ENCODE data around the gene ADAMTS2.

ADAMTS2 gene

DNA sequence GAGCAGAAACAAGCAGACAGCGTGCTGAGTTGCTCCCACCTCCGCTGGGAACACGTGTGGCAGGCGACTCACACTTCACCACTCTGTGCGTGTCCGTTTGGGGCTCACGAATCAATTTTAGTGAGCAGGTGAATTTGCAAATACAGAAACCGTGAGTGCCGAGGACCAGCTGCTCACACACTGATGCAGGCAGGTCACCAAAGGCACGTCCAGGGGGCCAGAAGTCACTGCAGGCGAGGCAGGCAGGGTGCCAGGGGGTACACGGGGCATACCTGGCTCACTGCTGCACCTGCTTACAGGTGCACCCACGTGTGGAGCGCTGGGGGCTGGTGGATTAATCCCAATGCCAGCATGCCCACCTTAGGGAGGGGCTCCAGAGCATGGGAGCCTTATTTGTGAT, 216.3 kb downstream of the ADAMTS2 start:
- Histone ChIP-seq H3K4me3 (ENCODE audit: low read depth, low read length) (no peak overlapping the region), H3K4me2 (ENCODE audit: low read length) (no peak overlapping the region), H3K4me1 (no peaks in the 10 kb centered on the region), H2AFZ (no peak overlapping the region), H3K9ac (no peak overlapping the region), H3K9me3 (ENCODE audit: control insufficient read depth, low read length) (no peaks in the 10 kb centered on the region), H3K27me3 (ENCODE audit: control insufficient read depth, insufficient read depth, low read length) (no peaks in the 10 kb centered on the region), H3K27ac (no peak overlapping the region), H3K36me3 (ENCODE audit: control insufficient read depth, insufficient read depth, low read length) (no peaks in the 10 kb centered on the region), H3K79me2 (no peaks in the 10 kb centered on the region)
- TF ChIP-seq, protein P1, sequence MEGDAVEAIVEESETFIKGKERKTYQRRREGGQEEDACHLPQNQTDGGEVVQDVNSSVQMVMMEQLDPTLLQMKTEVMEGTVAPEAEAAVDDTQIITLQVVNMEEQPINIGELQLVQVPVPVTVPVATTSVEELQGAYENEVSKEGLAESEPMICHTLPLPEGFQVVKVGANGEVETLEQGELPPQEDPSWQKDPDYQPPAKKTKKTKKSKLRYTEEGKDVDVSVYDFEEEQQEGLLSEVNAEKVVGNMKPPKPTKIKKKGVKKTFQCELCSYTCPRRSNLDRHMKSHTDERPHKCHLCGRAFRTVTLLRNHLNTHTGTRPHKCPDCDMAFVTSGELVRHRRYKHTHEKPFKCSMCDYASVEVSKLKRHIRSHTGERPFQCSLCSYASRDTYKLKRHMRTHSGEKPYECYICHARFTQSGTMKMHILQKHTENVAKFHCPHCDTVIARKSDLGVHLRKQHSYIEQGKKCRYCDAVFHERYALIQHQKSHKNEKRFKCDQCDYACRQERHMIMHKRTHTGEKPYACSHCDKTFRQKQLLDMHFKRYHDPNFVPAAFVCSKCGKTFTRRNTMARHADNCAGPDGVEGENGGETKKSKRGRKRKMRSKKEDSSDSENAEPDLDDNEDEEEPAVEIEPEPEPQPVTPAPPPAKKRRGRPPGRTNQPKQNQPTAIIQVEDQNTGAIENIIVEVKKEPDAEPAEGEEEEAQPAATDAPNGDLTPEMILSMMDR (IDR thresholded peaks at IDR 0.05), result no peak

- Histone ChIP-seq H3K36me3 (ENCODE audit: control insufficient read depth, insufficient read depth, low read length) (no peaks in the 10 kb centered on the region), H3K4me2 (ENCODE audit: low read length) (no peak overlapping the region), H3K79me2 (no peaks in the 10 kb centered on the region), H2AFZ (no peak overlapping the region), H3K9ac (no peak overlapping the region), H3K27me3 (ENCODE audit: control insufficient read depth, insufficient read depth, low read length) (no peaks in the 10 kb centered on the region), H3K27ac (no peak overlapping the region), H3K4me3 (ENCODE audit: low read depth, low read length) (no peak overlapping the region), H3K9me3 (ENCODE audit: control insufficient read depth, low read length) (no peaks in the 10 kb centered on the region), H3K4me1 (no peaks in the 10 kb centered on the region)
- TF ChIP-seq, protein P1 (IDR thresholded peaks at IDR 0.05), result no peak
Observed at GRCh38 chr5:179128041-179128365, 217.3 kb downstream of the ADAMTS2 start.

DNA sequence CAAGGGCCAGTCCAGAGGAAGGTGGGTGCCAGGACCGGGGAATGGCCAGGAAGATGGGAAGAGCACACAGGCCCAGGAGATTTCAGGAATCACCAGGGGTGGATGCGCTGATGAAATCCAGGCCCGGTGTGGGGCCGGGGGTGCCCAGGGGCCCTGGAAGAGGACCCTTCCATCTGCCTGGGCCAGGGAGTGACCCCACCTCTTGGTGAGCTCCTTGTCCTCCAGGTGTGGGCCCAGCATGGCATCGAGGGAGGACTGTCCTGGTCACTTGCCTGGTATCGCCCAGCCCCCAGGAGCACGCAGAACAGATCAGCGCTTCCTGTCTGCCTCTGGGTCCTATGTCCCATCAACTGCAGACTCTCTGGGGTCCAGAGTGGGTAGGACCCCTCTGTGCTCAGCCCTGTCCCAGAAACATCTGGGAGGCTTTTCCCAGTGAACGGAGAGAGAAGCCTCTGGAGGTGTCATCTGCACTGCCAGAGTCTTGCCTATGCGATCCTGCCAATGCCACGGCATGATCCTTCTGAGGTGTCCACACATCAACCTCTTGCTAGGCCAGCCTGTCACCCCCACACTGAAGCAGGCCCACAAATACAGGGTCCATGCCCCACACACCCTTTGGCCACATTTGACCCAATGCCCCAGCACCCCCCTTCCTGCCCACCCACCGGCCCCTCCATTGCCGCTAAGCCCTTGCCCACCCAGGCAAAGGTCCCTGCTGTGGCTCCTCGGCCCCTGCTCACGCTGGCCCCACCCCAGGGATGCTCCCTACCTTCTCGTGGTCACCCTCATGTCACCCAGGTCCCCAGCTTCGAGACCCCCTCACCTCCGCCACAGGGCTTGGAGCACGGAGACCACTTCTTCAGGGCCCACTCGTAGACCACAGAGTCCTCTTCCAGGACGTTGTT, 217.9 kb downstream of the ADAMTS2 start:
- no peaks in the 10 kb centered on the region for H3K27me3 ChIP-seq (ENCODE audit: control insufficient read depth, insufficient read depth, low read length)
- no peaks in the 10 kb centered on the region for H3K36me3 ChIP-seq (ENCODE audit: control insufficient read depth, insufficient read depth, low read length)
- no peaks in the 10 kb centered on the region for H3K79me2 ChIP-seq
- TF ChIP-seq, protein P1 (IDR thresholded peaks at IDR 0.05), result no peak
- no peak overlapping the region for H2AFZ ChIP-seq
- no peak overlapping the region for H3K4me2 ChIP-seq (ENCODE audit: low read length)
- H3K4me1 ChIP-seq, result no peaks in the 10 kb centered on the region
- H3K27ac ChIP-seq, result no peak overlapping the region
- H3K4me3 ChIP-seq (ENCODE audit: low read depth, low read length), result no peak overlapping the region
- no peak overlapping the region for H3K9ac ChIP-seq
- H3K9me3 ChIP-seq (ENCODE audit: control insufficient read depth, low read length), result no peaks in the 10 kb centered on the region

- Histone ChIP-seq H3K27ac (no peak overlapping the region), H3K9ac (no peak overlapping the region), H3K4me3 (ENCODE audit: low read depth, low read length) (no peak overlapping the region), H3K4me1 (no peaks in the 10 kb centered on the region), H2AFZ (no peak overlapping the region), H3K27me3 (ENCODE audit: control insufficient read depth, insufficient read depth, low read length) (no peaks in the 10 kb centered on the region), H3K36me3 (ENCODE audit: control insufficient read depth, insufficient read depth, low read length) (no peaks in the 10 kb centered on the region), H3K9me3 (ENCODE audit: control insufficient read depth, low read length) (no peaks in the 10 kb centered on the region), H3K79me2 (no peaks in the 10 kb centered on the region), H3K4me2 (ENCODE audit: low read length) (no peak overlapping the region)
- TF ChIP-seq, protein P1 (IDR thresholded peaks at IDR 0.05), result no peak
Observed at GRCh38 chr5:179126506-179126991, 218.7 kb downstream of the ADAMTS2 start.
